D721Med (cell line): ENCODE results near the gene GRIA1.

Experiments
- DNase-seq: peaks from one replicate; pipeline ENCODE4 v3.0.0; 2011; ENCODE audit warnings: low spot score; ENCODE audit not compliant: insufficient read length
- FAIRE-seq: peaks from 2 replicates; lab custom pipeline; 2011; peaks lifted over from hg19 to GRCh38; lab: Jason Lieb, UNC
- CTCF ChIP-seq: IDR thresholded peaks from 2 replicates; pipeline ENCODE4 v1.5.1; 2012; ENCODE audit warnings: mild to moderate bottlenecking, control low read depth; ENCODE audit not compliant: insufficient read depth; ENCODE audit errors: missing control alignments

GRIA1 gene

DNA sequence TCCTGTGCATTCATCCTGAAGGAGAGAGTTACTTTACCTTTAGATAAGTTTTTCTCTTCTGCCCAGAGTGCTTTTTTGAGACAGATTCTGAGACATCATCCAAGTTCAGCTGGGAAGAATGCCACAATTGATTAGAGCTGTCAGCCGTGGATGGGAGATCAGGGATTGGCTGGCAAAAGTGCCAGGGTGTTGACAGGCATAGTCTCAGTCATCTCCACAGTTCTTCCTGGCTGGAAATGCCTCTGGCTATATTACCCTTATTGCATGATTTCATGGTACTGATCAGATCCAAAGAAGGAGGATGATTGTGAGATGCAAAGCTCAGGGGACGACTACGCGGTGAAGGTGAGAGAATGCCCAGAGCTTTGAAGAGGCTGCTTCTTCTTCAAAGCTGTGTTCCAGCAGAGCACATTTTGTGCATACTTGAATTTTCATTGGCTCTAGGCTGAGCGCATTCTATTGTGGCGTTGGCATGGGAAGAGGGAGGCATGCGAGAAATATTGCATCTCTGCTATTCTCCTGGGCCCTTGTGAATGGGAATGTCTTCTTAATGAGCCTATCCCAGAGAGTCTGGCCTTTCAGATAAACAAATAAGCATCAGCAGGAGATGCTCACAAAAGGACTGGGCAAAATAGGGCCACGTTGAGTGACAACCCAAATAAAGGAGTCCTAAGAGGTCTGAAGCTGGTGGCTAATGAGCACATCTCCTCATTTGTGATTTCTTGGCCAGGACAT lies 82.1 kb downstream of the GRIA1 start:
- DNase-seq (no peak), FAIRE-seq (no peak)
- TF ChIP-seq CTCF = no peak

DNA sequence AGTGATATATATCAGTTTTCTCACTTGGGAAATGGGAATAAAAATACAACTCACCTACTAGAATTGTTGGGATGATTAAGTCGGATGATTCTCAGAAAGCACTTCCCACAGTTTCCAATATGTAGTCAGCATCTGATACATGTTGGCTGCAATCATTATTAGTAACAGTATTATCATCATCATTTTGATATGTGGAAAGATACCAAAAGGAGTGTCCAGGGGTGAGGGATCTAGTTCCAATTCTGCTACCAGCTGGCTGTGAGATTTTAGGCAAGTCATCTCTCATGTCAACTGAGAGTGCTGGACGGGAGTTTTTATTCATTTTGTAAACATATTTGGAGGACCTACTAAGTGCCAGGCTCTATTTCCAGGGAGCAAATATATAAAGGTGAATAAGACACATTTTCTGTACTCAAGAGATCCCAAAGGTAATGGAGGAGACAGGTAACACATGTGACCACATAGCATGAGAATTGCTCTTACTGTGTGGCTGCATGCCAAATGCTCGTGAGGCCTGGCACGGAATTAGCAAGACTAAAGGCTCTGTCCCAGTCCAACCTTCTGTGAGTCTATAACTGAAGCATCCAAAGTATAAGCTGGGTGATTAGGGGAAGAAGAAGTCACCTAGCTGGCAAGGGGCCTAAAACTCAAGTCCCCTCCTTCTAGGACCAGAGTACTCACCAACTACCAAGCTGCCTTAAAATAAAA lies 83.0 kb downstream of the GRIA1 start:
- FAIRE-seq (no peak), DNase-seq (no peak)
- TF ChIP-seq CTCF = no peak

- DNase-seq (no peak), FAIRE-seq (no peak)
- TF ChIP-seq CTCF = no peak
Measured at GRCh38 chr5:153584126-153584959, 93.9 kb downstream of the GRIA1 start.

DNA sequence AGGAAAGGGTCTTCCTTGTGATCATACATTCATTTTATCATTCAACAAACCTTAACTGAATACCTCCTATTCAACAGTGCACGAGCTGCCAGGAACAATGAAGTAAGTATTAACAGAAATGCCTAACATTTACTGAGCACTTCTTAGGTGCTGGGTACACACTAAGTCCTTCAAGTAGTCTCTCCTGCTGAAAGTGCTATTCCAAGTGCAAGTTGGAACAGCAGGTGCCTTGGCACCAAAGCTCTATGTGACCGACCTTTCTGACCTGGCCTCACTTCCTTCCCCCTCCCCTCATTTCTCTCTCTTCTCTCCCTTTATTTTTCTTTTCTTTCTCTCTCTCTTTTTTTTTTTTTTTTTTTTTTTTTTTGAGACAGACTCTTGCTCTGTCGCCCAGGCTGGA lies 94.5 kb downstream of the GRIA1 start:
- DNase-seq (no peak), FAIRE-seq (no peak)
- TF ChIP-seq CTCF = no peak

DNA sequence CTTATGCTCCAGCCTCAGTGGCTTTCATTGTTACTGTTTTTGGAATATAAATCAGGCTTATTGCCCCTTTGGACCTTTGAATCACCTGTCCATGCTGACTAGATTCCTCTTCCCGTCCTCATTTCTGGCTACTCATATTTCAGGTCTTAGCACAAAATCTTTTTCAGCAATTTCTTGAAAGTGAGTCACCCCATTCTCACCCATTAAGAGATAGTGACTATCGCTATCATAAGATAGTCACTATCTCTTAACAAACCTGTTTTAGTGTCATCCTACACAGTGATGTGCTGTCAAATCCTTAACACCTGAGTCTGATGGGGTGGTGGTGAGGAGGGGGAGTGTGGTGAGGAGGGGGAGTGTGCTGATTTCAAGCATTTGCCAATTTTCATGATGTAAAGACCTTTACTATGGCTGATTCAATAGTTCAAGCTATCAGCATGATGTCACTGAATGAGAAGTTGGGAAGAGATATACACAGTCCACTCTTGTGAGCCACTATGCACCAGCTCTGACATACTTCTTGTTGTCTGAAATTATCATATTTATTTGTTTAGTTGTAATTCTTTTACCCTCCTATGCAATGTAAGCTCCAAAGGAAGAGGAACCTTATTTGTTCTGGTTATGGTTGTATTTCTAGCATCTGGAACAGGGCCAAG lies 95.3 kb downstream of the GRIA1 start:
- FAIRE-seq (no peak), DNase-seq (no peak)
- no peak for TF ChIP-seq CTCF

GRCh38 chr5:153592081-153592480 lies 101.6 kb downstream of the GRIA1 start:
- no peak for TF ChIP-seq CTCF
- DNase-seq (no peak), FAIRE-seq (no peak)
